HepG2 (cell line): Measurements from ENCODE around the gene ERC1. TPM values are rescaled to one million over a fixed set of nuclear protein-coding genes. Genes with fewer than 3 reads are reported as not detected.
"Not testable (repeated sequence)": the region's sequence is repeated elsewhere in the genome, so short reads cannot be mapped to it uniquely, and the experiment has no call there.

Experiments used
- ATAC-seq: fragments of 200-7000 bp; cut with Tn5 transposase; 3 replicates; pipeline ENCODE4 v1.9.1; 2020; ENCODE audit warnings: mild to moderate bottlenecking, moderate library complexity
- BruUV-seq: library from RNA; stranded (reverse); fragments of 400-500 nt; replicated peaks from 2 replicates; lab custom pipeline; 2021; lab: Mats Ljungman, UMichigan
- CTCF ChIA-PET: fragments of 300-600 bp; formaldehyde crosslinking; extraction: SDS; loops from one replicate; lab custom pipeline; 2021; ENCODE audit warnings: low total read pairs, inconsistent platforms, low intra/inter-chr PET ratio; lab: Yijun Ruan, JAX
- POLR2A ChIA-PET: fragments of 350-600 bp; sonication (Branson Sonifier 250); formaldehyde crosslinking; loops from one replicate; lab custom pipeline; 2020; ENCODE audit warnings: antibody characterized with exemption, inconsistent platforms; lab: Yijun Ruan, JAX
- DNase-seq: peaks from one replicate; pipeline ENCODE4 v3.0.0-alpha.2; 2015; ENCODE audit warnings: low spot score
- FAIRE-seq: peaks from 3 replicates; lab custom pipeline; 2011; peaks lifted over from hg19 to GRCh38; lab: Jason Lieb, UNC
- H2AFZ ChIP-seq: one replicate; pipeline ENCODE4 v1.6.1; 2011; ENCODE audit warnings: low read length, inconsistent platforms
- H3K27ac ChIP-seq: fragments of 300-600 bp; 3 replicates; pipeline ENCODE4 v1.8.0; 2011; ENCODE audit warnings: mixed run types, mild to moderate bottlenecking, mixed read lengths, low read length, inconsistent platforms; ENCODE audit not compliant: insufficient read depth; ENCODE audit errors: extremely low read length
- H3K27me3 ChIP-seq, 2 experiments: fragments of 200-600 bp in 1 of 2; 2 replicates in 1 of 2; 3 replicates in 1 of 2; pipeline versions ENCODE4 v1.6.0 to v1.8.0; 2011; ENCODE audit warnings: low read length in 2 of 2, mild to moderate bottlenecking in 2 of 2, moderate library complexity in 2 of 2, inconsistent platforms in 1 of 2; ENCODE audit not compliant: insufficient read depth in 2 of 2, control insufficient read depth in 1 of 2
- H3K36me3 ChIP-seq, 2 experiments: fragments of 200-600 bp in 1 of 2; replicated peaks in 1 of 2; 2 replicates in 1 of 2; 3 replicates in 1 of 2; pipeline versions ENCODE4 v1.5.1 to v1.8.0; 2011; ENCODE audit warnings: low read length in 2 of 2, inconsistent platforms in 1 of 2; ENCODE audit not compliant: insufficient read depth in 2 of 2, control insufficient read depth in 1 of 2
- H3K4me1 ChIP-seq: 2 replicates; pipeline ENCODE4 v1.5.1; 2012; ENCODE audit warnings: low read length, inconsistent platforms; ENCODE audit not compliant: insufficient read depth
- H3K4me2 ChIP-seq: 2 replicates; pipeline ENCODE4 v1.6.0; 2011; ENCODE audit warnings: low read depth, low read length, inconsistent platforms
- H3K4me3 ChIP-seq, 3 experiments: fragments of 200-600 bp in 1 of 3; sonication (generic), shearing (Covaris generic) in 1 of 3; replicated peaks in 1 of 3; 2 replicates each; pipeline ENCODE4 v1.5.1; 2011 to 2016; ENCODE audit warnings: low read length in 3 of 3, inconsistent platforms in 2 of 3, low read depth in 2 of 3, mild to moderate bottlenecking in 2 of 3, control low read depth in 1 of 3, mixed read lengths in 1 of 3; ENCODE audit not compliant: insufficient read depth in 1 of 3
- H3K79me2 ChIP-seq: one replicate; pipeline ENCODE4 v1.6.1; 2011; ENCODE audit warnings: low read length, inconsistent platforms; ENCODE audit not compliant: insufficient read depth
- H3K9ac ChIP-seq: 2 replicates; pipeline ENCODE4 v1.6.0; 2011; ENCODE audit warnings: mild to moderate bottlenecking, low read depth, low read length, inconsistent platforms; ENCODE audit not compliant: insufficient read depth
- H3K9me3 ChIP-seq: 2 replicates; pipeline ENCODE4 v1.5.1; 2012; ENCODE audit warnings: mild to moderate bottlenecking, low read length
- H4K20me1 ChIP-seq: 2 replicates; pipeline ENCODE4 v1.6.0; 2011; ENCODE audit warnings: inconsistent platforms, mild to moderate bottlenecking, low read length, moderate library complexity; ENCODE audit not compliant: insufficient read depth
- IRF1 ChIP-seq: sonication (generic); formaldehyde crosslinking; IDR thresholded peaks from 2 replicates; pipeline ENCODE4 v1.4.0; 2020; ENCODE audit warnings: low read depth, mild to moderate bottlenecking, missing genetic modification reagents
- MXI1 ChIP-seq: IDR thresholded peaks from 3 replicates; pipeline ENCODE4 v1.6.1; 2012; ENCODE audit warnings: low read depth, low read length, inconsistent platforms, borderline replicate concordance
- MYC ChIP-seq: sonication (generic); formaldehyde crosslinking; IDR thresholded peaks from 2 replicates; pipeline ENCODE4 v1.9.0; 2021; ENCODE audit warnings: missing genetic modification reagents, borderline replicate concordance
- PAWR ChIP-seq: sonication (generic); formaldehyde crosslinking; IDR thresholded peaks from 2 replicates; pipeline ENCODE4 v1.4.0; 2020; ENCODE audit warnings: missing genetic modification reagents, mild to moderate bottlenecking, borderline replicate concordance
- POLR2AphosphoS5 ChIP-seq: IDR thresholded peaks from 2 replicates; pipeline ENCODE4 v1.6.1; 2012; ENCODE audit warnings: low read depth, low read length
- SATB2 ChIP-seq: sonication (generic); formaldehyde crosslinking; IDR thresholded peaks from 2 replicates; pipeline ENCODE4 v1.5.0; 2020; ENCODE audit warnings: missing genetic modification reagents
- U2AF1 ChIP-seq: fragments of 200-400 bp; formaldehyde crosslinking; optimal IDR thresholded peaks from 2 replicates; pipeline ENCODE3; 2017; ENCODE audit warnings: mild to moderate bottlenecking, low read depth, low read length
- ZBTB10 ChIP-seq: sonication (generic); formaldehyde crosslinking; IDR thresholded peaks from 2 replicates; pipeline ENCODE4 v1.4.0; 2020; ENCODE audit warnings: missing genetic modification reagents, borderline replicate concordance
- ZBTB49 ChIP-seq: sonication (generic); formaldehyde crosslinking; IDR thresholded peaks from 2 replicates; pipeline ENCODE4 v1.4.0; 2020; ENCODE audit warnings: missing genetic modification reagents, borderline replicate concordance
- ZNF343 ChIP-seq: sonication (generic); formaldehyde crosslinking; IDR thresholded peaks from 2 replicates; pipeline ENCODE4 v1.4.0; 2020; ENCODE audit warnings: mild to moderate bottlenecking, missing genetic modification reagents
- ZSCAN21 ChIP-seq: sonication (generic); formaldehyde crosslinking; IDR thresholded peaks from 2 replicates; pipeline ENCODE4 v1.8.0; 2022; ENCODE audit warnings: mild to moderate bottlenecking, missing genetic modification reagents, moderate library complexity, borderline replicate concordance
- WGBS: methylation state at CpG from one replicate; pipeline ENCODE4 v1.1.6; 2017; ENCODE audit warnings: low lambda C conversion rate; 5-methylcytosine and 5-hydroxymethylcytosine counted together
- in situ Hi-C: cut with HindIII; loops from 2 replicates; pipeline ENCODE4 v1.10.0; 2017; ENCODE audit warnings: low pct_unique_long_range_greater_than_20kb; ENCODE audit not compliant: extremely low pct_ligation_motif_present
- intact Hi-C: fragments of 100-400 bp; cut with micrococcal nuclease; formaldehyde crosslinking; loops from one replicate; pipeline ENCODE4 v1.10.0; 2022; ENCODE audit not compliant: unreplicated experiment
- polyA plus RNA-seq, 8 experiments: library from polyadenylated mRNA; depleted of rRNA in 3 of 8; stranded (reverse) in 7 of 8; unstranded in 1 of 8; fragments of >200 nt; fragmentation: Illumina TruSeq in 4 of 8; extraction: Trizol in 4 of 8; gene quantifications; 2 replicates each; pipeline versions ENCODE4 v1.2.1 to v1.2.3, GENCODE V29; 2011 to 2016; ENCODE audit warnings: low read depth in 4 of 8, missing spikeins in 1 of 8, mixed read lengths in 1 of 8; ENCODE audit not compliant: insufficient read depth in 1 of 8
- total RNA-seq, 5 experiments: library from RNA; depleted of rRNA; stranded (reverse); fragments of >200 nt; fragmentation: Illumina TruSeq; extraction: Trizol; gene quantifications; 2 replicates each; pipeline ENCODE4 v1.2.3, GENCODE V29; 2016; ENCODE audit warnings: low read depth in 1 of 5

The ERC1 gene
- total and polyA plus RNA-seq, 2 of the 13 experiments (the other 11 are each of a cell fraction or from before 2014, with no cell fraction given): 6.1 to 12.4 TPM

- TF ChIP-seq ZBTB49 (CRISPR knock-in tag): no peak
These were observed 108.1 kb downstream of the ERC1 start (continued) for GRCh38 chr12:1099158-1099557.

- H3K4me2 ChIP-seq, ATAC-seq, POLR2A ChIA-PET, FAIRE-seq, H3K4me1 ChIP-seq, H3K79me2 ChIP-seq, intact Hi-C loops, H4K20me1 ChIP-seq, H3K27me3 ChIP-seq, DNase-seq, H3K9me3 ChIP-seq, CTCF ChIA-PET, H2AFZ ChIP-seq, BruUV-seq, H3K36me3 ChIP-seq, H3K4me3 ChIP-seq, H3K27ac ChIP-seq, H3K9ac ChIP-seq: not testable (repeated sequence)
- in situ Hi-C loops: loop anchor here (25.0 kb wide), 1 partner anchor 537 kb away; no protein-coding TSS in a partner anchor
- WGBS: 100% methylated on average over 2 of the region's 2 CpGs
These were observed 108.6 kb downstream of the ERC1 start for GRCh38 chr12:1099618-1100017.

- 91% methylated on average over 2 of the region's 2 CpGs for WGBS
- no peak overlapping the region for H3K4me2 ChIP-seq
- FAIRE-seq: no peak
- BruUV-seq: no TSS peak
- H3K36me3 ChIP-seq: no peaks in the 10 kb centered on the region
- H3K4me3 ChIP-seq: no peak overlapping the region
- no peaks in the 10 kb centered on the region; the same call in 1 of the 2 replicates for H4K20me1 ChIP-seq
- H3K9me3 ChIP-seq: no peaks in the 10 kb centered on the region
- CTCF ChIA-PET: no interaction called here
- intact Hi-C loops (no loop called here), in situ Hi-C loops (no loop called here)
- no peaks in the 10 kb centered on the region for H3K27me3 ChIP-seq
- no peak overlapping the region for H3K27ac ChIP-seq
- no peaks in the 10 kb centered on the region for H3K4me1 ChIP-seq
- H3K9ac ChIP-seq: no peak overlapping the region
- peaks cover 3% of the 10 kb centered on the region for H3K79me2 ChIP-seq
- POLR2A ChIA-PET: no interaction called here
- no peak for ATAC-seq
- no peak overlapping the region for H2AFZ ChIP-seq
- DNase-seq: no peak
- TF ChIP-seq MXI1: no peak
- TF ChIP-seq POLR2AphosphoS5: no peak
- TF ChIP-seq ZSCAN21 (CRISPR knock-in tag): no peak
- TF ChIP-seq PAWR (CRISPR knock-in tag): no peak
- TF ChIP-seq IRF1 (CRISPR knock-in tag): no peak
- no peak for TF ChIP-seq ZNF343 (CRISPR knock-in tag)
- TF ChIP-seq SATB2 (CRISPR knock-in tag): no peak
- TF ChIP-seq MYC (CRISPR knock-in tag): no peak
- no peak for TF ChIP-seq ZBTB10 (CRISPR knock-in tag)
- TF ChIP-seq U2AF1: no peak
These were observed 111.1 kb downstream of the ERC1 start for GRCh38 chr12:1102115-1102514.
